ENCODE results near the gene WNT3A. TPM values are rescaled to one million over a fixed set of nuclear protein-coding genes. Genes with fewer than 3 reads are reported as not detected.
A peak's percentile ranks its signal among the peaks of the same experiment; 100 is the strongest.

Gene WNT3A
- total and polyA plus RNA-seq, 9 of the 15 experiments (the other 6 are each of a cell fraction or from before 2014, with no cell fraction given): not detected

GRCh38 chr1:228102791-228103620, 96.2 kb downstream of the WNT3A start, which contains the start of gene C1orf35 (continued):
- TF ChIP-seq STAT5A (IDR thresholded peaks at IDR 0.05; ENCODE audit: borderline replicate concordance, low read length) (no peak), ZNF347 (CRISPR knock-in tag; IDR thresholded peaks at IDR 0.05; ENCODE audit: low read depth) (no peak), KDM5B (IDR thresholded peaks at IDR 0.05; ENCODE audit: insufficient replicate concordance, low read depth, low read length) (peak; percentile 27), ATF7 (IDR thresholded peaks at IDR 0.05) (peak; percentile 98), SMARCC2 (IDR thresholded peaks at IDR 0.05; ENCODE audit: low read depth) (no peak), NFIX (CRISPR knock-in tag; IDR thresholded peaks at IDR 0.05; ENCODE audit: low read depth) (no peak), ZEB2 (IDR thresholded peaks at IDR 0.05) (no peak), NR2F6 (CRISPR knock-in tag; IDR thresholded peaks at IDR 0.05) (no peak), CHD2 (IDR thresholded peaks at IDR 0.05; ENCODE audit: low read depth, low read length) (0 out of 2 replicates have a peak, but pooled peaks have one; percentile 3), CBX3 (IDR thresholded peaks at IDR 0.05; ENCODE audit: borderline replicate concordance in 1 of 2, low read length in 2 of 2) (peak in 1 of 2 experiments; percentile 16; a peak in 1 of 3 replicates), THAP12 (CRISPR knock-in tag; IDR thresholded peaks at IDR 0.05) (peak; percentile 88), POU5F1 (IDR thresholded peaks at IDR 0.05; ENCODE audit: borderline replicate concordance, low read depth, low read length, partially characterized antibody) (peak; percentile 64), FOXP1 (CRISPR knock-in tag; IDR thresholded peaks at IDR 0.05) (peak; percentile 96; the same call in 1 of the 2 replicates), PHB2 (IDR thresholded peaks at IDR 0.05; ENCODE audit: low read depth) (no peak), OTX1 (CRISPR knock-in tag; IDR thresholded peaks at IDR 0.05) (no peak), TCF7L2 (IDR thresholded peaks at IDR 0.05; ENCODE audit: low read depth, low read length) (no peak), HNRNPUL1 (IDR thresholded peaks at IDR 0.05; ENCODE audit: low read length) (no peak)
- TF ChIP-seq, protein P1, sequence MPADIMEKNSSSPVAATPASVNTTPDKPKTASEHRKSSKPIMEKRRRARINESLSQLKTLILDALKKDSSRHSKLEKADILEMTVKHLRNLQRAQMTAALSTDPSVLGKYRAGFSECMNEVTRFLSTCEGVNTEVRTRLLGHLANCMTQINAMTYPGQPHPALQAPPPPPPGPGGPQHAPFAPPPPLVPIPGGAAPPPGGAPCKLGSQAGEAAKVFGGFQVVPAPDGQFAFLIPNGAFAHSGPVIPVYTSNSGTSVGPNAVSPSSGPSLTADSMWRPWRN (IDR thresholded peaks at IDR 0.05; ENCODE audit: low read depth): no peak
- TF ChIP-seq, protein P2, sequence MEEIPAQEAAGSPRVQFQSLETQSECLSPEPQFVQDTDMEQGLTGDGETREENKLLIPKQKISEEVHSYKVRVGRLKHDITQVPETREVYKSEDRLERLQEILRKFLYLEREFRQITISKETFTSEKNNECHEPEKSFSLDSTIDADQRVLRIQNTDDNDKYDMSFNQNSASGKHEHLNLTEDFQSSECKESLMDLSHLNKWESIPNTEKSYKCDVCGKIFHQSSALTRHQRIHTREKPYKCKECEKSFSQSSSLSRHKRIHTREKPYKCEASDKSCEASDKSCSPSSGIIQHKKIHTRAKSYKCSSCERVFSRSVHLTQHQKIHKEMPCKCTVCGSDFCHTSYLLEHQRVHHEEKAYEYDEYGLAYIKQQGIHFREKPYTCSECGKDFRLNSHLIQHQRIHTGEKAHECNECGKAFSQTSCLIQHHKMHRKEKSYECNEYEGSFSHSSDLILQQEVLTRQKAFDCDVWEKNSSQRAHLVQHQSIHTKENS (CRISPR knock-in tag; IDR thresholded peaks at IDR 0.05): no peak
- TF ChIP-seq, protein P3, sequence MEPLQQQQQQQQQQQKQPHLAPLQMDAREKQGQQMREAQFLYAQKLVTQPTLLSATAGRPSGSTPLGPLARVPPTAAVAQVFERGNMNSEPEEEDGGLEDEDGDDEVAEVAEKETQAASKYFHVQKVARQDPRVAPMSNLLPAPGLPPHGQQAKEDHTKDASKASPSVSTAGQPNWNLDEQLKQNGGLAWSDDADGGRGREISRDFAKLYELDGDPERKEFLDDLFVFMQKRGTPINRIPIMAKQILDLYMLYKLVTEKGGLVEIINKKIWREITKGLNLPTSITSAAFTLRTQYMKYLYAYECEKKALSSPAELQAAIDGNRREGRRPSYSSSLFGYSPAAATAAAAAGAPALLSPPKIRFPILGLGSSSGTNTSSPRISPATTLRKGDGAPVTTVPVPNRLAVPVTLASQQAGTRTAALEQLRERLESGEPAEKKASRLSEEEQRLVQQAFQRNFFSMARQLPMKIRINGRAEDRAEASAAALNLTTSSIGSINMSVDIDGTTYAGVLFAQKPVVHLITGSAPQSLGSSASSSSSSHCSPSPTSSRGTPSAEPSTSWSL (CRISPR knock-in tag; IDR thresholded peaks at IDR 0.05; ENCODE audit: borderline replicate concordance): no peak
- TF ChIP-seq, protein P4, sequence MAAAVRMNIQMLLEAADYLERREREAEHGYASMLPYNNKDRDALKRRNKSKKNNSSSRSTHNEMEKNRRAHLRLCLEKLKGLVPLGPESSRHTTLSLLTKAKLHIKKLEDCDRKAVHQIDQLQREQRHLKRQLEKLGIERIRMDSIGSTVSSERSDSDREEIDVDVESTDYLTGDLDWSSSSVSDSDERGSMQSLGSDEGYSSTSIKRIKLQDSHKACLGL (CRISPR knock-in tag; IDR thresholded peaks at IDR 0.05; ENCODE audit: borderline replicate concordance, poor library complexity, severe bottlenecking): peak; percentile 4
